Progenitor cell of endocrine pancreas (in vitro differentiated cells): ENCODE measurements around the gene TRIM32. TPM values are rescaled to one million over a fixed set of nuclear protein-coding genes. Genes with fewer than 3 reads are reported as not detected.

Experiments used
- DNase-seq: peaks from one replicate; pipeline ENCODE4 v3.0.0; 2021; ENCODE audit warnings: low spot score; ENCODE audit not compliant: unreplicated experiment
- H3K27ac Mint-ChIP-seq: 2 replicates; pipeline ENCODE4 v1.8.0; 2021; ENCODE audit warnings: mild to moderate bottlenecking, moderate library complexity, mixed read lengths
- H3K27me3 Mint-ChIP-seq: 2 replicates; pipeline ENCODE4 v1.8.0; 2021; ENCODE audit warnings: mixed read lengths
- H3K36me3 Mint-ChIP-seq: 2 replicates; pipeline ENCODE4 v1.8.0; 2022; ENCODE audit warnings: mixed read lengths; ENCODE audit not compliant: insufficient read depth
- H3K4me1 Mint-ChIP-seq: 2 replicates; pipeline ENCODE4 v1.8.0; 2021; ENCODE audit warnings: low read depth, mixed read lengths
- H3K4me3 Mint-ChIP-seq: 2 replicates; pipeline ENCODE4 v1.8.0; 2021; ENCODE audit warnings: low read depth, mild to moderate bottlenecking, moderate library complexity, mixed read lengths
- H3K9me3 Mint-ChIP-seq: 2 replicates; pipeline ENCODE4 v1.8.0; 2021; ENCODE audit warnings: low read depth, mixed read lengths
- CTCF ChIP-seq: fragments of 200-600 bp; sonication (generic); IDR thresholded peaks from one replicate; pipeline ENCODE4 v1.5.0; 2021; ENCODE audit warnings: antibody characterized with exemption, mild to moderate bottlenecking; ENCODE audit not compliant: unreplicated experiment
- total RNA-seq: library from RNA; stranded (reverse); gene quantifications from 2 replicates; pipeline ENCODE4 v1.2.1, GENCODE V29; 2021

TRIM32 gene
- total RNA-seq, 1 donor from 2014 or later = 16.5 TPM

DNA sequence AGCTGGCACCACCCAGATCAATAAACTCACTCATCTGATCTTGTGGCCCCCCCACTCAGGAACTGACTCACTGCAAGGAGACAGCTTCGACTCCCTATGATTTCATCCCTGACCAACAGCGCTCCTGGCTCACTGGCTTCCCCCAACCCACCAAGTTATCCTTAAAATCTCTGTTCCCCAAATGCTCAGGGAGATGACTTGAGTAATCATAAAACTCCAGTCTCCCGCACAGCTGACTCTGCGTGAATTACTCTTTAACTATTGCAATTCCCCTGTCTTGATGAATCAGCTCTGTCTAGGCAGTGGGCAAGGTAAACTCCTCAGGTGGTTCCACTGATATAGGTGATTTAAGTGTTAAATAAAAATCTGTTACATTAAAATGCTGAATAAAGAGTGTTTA lies 1.9 kb upstream of the TRIM32 start:
- peaks cover 5% of the 10 kb centered on the region for H3K36me3 Mint-ChIP-seq
- H3K4me3 Mint-ChIP-seq = no peak overlapping the region
- no peaks in the 10 kb centered on the region for H3K27me3 Mint-ChIP-seq
- no peak for TF ChIP-seq CTCF
- no peak overlapping the region for H3K27ac Mint-ChIP-seq
- no peak for DNase-seq
- H3K9me3 Mint-ChIP-seq = peaks cover 5% of the 10 kb centered on the region
- peaks cover 16% of the 10 kb centered on the region for H3K4me1 Mint-ChIP-seq

- Mint-ChIP-seq H3K27ac (peak overlapping the region; percentile 81), H3K9me3 (peaks cover 5% of the 10 kb centered on the region), H3K36me3 (peaks cover 5% of the 10 kb centered on the region), H3K27me3 (no peaks in the 10 kb centered on the region), H3K4me3 (peak overlapping the region; percentile 84), H3K4me1 (peaks cover 18% of the 10 kb centered on the region)
- TF ChIP-seq CTCF = no peak
- no peak for DNase-seq
Measured at GRCh38 chr9:116686135-116686534, 970 bp upstream of the TRIM32 start.

DNA sequence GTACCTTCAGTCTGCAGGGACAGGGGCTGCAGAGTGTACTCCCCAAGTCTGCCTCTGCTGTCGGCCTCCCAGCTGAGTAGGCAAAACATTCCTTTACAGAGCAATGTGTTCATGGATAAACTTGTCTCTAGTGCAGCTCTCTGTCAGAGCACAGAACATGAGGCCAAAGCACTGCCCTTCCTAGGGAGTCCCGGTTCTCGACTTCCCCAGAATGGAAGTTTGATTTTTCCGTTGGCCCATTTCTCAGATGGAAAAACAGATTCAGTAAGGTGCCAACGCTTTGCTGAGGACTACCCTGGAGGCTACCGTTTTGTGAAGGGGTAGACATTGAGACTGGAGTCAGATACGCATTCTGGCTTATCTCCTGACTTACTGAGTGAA lies 422 bp upstream of the TRIM32 start:
- H3K36me3 Mint-ChIP-seq = peaks cover 5% of the 10 kb centered on the region
- H3K27me3 Mint-ChIP-seq = no peaks in the 10 kb centered on the region
- peak overlapping the region; percentile 84 for H3K4me3 Mint-ChIP-seq
- peaks cover 5% of the 10 kb centered on the region for H3K9me3 Mint-ChIP-seq
- H3K4me1 Mint-ChIP-seq = peaks cover 22% of the 10 kb centered on the region
- no peak for TF ChIP-seq CTCF
- no peak for DNase-seq
- peak overlapping the region; percentile 81 for H3K27ac Mint-ChIP-seq

GRCh38 chr9:116687754-116688135 lies 640 bp downstream of the TRIM32 start:
- Mint-ChIP-seq H3K4me3 (peak overlapping the region; percentile 84), H3K36me3 (peaks cover 5% of the 10 kb centered on the region), H3K9me3 (peaks cover 5% of the 10 kb centered on the region), H3K27ac (peak overlapping the region; percentile 15), H3K27me3 (no peaks in the 10 kb centered on the region), H3K4me1 (peaks cover 23% of the 10 kb centered on the region)
- TF ChIP-seq CTCF = no peak
- no peak for DNase-seq

GRCh38 chr9:116688806-116689485 lies 1.8 kb downstream of the TRIM32 start:
- Mint-ChIP-seq H3K4me1 (peaks cover 26% of the 10 kb centered on the region), H3K36me3 (peaks cover 6% of the 10 kb centered on the region), H3K27ac (no peak overlapping the region), H3K4me3 (peak overlapping the region; percentile 15), H3K27me3 (no peaks in the 10 kb centered on the region), H3K9me3 (peaks cover 5% of the 10 kb centered on the region)
- no peak for TF ChIP-seq CTCF
- no peak for DNase-seq
